Measurements from ENCODE around the gene UQCC2. TPM values are rescaled to one million over a fixed set of nuclear protein-coding genes. Genes with fewer than 3 reads are reported as not detected.

The UQCC2 gene
- total and polyA plus RNA-seq, 12 donors, result 7.4 to 214 (median 72.9) TPM

- intact Hi-C loops (cut with DNase I), result no loop called here
- Histone ChIP-seq H3K27me3 (no peaks in the 10 kb centered on the region), H3K4me1 (replicated peaks in 1 of 2) (peaks cover 11 to 33% of the 10 kb centered on the region in 2 donors), H3K27ac (no peak overlapping the region), H3K36me3 (replicated peaks in 1 of 2) (peaks cover 0 to 59% of the 10 kb centered on the region in 2 donors), H3K4me3 (no peak overlapping the region), H3K9me3 (replicated peaks in 1 of 3) (no peaks in the 10 kb centered on the region)
- DNase-seq, result no peak
- no peak for TF ChIP-seq POLR2A (IDR thresholded peaks at IDR 0.05)
- TF ChIP-seq CTCF (IDR thresholded peaks at IDR 0.05), result no peak
- WGBS, 4 donors, result 80 to 83% (median 81%) methylated on average over 18 to 28 of the region's 28 CpGs
Observed at GRCh38 chr6:33693186-33694105, 18.1 kb downstream of the UQCC2 start.

DNA sequence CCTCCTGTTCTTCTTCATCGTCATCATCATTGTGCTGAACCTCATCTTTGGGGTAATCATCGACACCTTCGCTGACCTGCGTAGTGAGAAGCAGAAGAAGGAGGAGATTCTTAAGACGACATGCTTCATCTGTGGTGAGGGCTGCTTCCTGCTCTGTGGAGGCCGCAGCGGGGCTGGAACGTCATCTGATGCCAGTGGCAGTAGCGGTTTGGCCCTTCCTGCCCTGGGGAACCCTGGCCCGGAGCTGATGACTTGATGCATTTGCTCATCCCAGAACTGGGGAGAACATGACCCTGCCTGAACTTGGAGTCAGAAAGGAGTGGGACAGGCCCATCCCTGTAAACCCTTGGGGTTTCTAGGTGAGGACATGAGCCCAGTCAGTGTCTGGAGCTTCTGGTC, 18.7 kb downstream of the UQCC2 start:
- Histone ChIP-seq H3K9me3 (replicated peaks in 1 of 3) (no peaks in the 10 kb centered on the region), H3K27me3 (no peaks in the 10 kb centered on the region), H3K4me1 (replicated peaks in 1 of 2) (peaks cover 11 to 33% of the 10 kb centered on the region in 2 donors), H3K27ac (peak overlapping the region in 1 of 5 donors; percentile 46), H3K36me3 (replicated peaks in 1 of 2) (peaks cover 0 to 66% of the 10 kb centered on the region in 2 donors), H3K4me3 (no peak overlapping the region)
- intact Hi-C loops (cut with DNase I), result no loop called here
- TF ChIP-seq CTCF (IDR thresholded peaks at IDR 0.05), result no peak
- no peak for TF ChIP-seq POLR2A (IDR thresholded peaks at IDR 0.05)
- WGBS, 4 donors, result 67 to 96% (median 74%) methylated on average over 1 to 10 of the region's 10 CpGs
- peak in 1 of 7 donors; percentile 51 for DNase-seq

DNA sequence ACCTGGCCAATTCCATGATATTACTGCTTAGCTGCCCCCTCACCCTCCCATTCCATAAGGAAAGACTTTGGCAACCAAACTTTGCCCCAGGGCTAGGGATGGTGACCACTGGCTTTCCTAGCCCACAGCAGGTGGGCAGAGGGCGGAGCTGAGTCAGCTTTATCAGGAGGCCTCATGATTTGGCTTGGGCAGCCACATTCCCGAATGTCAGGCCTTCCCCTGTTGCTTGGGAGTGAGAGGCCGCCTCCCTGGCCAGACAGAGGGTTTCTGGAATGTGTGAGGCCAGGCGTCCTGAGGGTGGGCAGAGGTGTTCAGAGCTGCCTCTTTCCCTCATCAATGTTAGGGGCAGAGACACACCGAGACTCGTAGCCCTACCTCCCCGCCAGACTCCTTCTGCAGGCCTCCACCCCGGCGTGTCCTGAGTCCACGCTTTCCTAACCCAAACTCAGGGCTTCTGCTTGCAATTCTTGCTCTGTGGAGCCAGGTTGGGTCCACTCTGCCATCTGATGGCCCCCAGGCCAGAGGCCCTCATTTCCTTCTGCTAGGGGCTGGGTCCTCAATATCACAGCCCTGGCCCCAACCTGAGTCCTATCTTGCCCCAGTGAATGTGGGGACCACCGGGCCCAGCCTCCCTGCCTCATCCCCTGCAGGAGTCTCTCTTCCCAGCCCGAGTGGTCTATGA, 19.3 kb downstream of the UQCC2 start:
- intact Hi-C loops (cut with DNase I), result no loop called here
- TF ChIP-seq CTCF (IDR thresholded peaks at IDR 0.05) (no peak), POLR2A (IDR thresholded peaks at IDR 0.05) (no peak)
- 70 to 85% (median 81%) methylated on average over 3 to 12 of the region's 12 CpGs for WGBS, 4 donors
- H3K4me1 ChIP-seq (replicated peaks in 1 of 2), result peaks cover 11 to 30% of the 10 kb centered on the region in 2 donors
- H3K4me3 ChIP-seq, result no peak overlapping the region
- H3K36me3 ChIP-seq (replicated peaks in 1 of 2), result peaks cover 0 to 68% of the 10 kb centered on the region in 2 donors
- H3K27ac ChIP-seq, result peak overlapping the region in 1 of 5 donors; percentile 46
- H3K27me3 ChIP-seq, result no peaks in the 10 kb centered on the region
- no peaks in the 10 kb centered on the region for H3K9me3 ChIP-seq (replicated peaks in 1 of 3)
- peak in 6 of 7 donors; percentile 49 to 75 (median 70) for DNase-seq

- Histone ChIP-seq H3K36me3 (replicated peaks in 1 of 2) (peaks cover 0 to 68% of the 10 kb centered on the region in 2 donors), H3K9me3 (replicated peaks in 1 of 3) (no peaks in the 10 kb centered on the region), H3K4me1 (replicated peaks in 1 of 2) (peaks cover 4 to 23% of the 10 kb centered on the region in 2 donors), H3K27ac (peak overlapping the region in 1 of 5 donors; percentile 46), H3K4me3 (no peak overlapping the region), H3K27me3 (no peaks in the 10 kb centered on the region)
- intact Hi-C loops (cut with DNase I), result no loop called here
- WGBS, 4 donors, result 71 to 93% (median 85%) methylated on average over 6 to 15 of the region's 15 CpGs
- DNase-seq, result no peak
- no peak for TF ChIP-seq POLR2A (IDR thresholded peaks at IDR 0.05)
- no peak for TF ChIP-seq CTCF (IDR thresholded peaks at IDR 0.05)
Observed at GRCh38 chr6:33691456-33692077, 19.9 kb downstream of the UQCC2 start.
